NCI-H748 (cell line): ENCODE measurements around the gene CEP19.

Experiments used
- DNase-seq: peaks from one replicate; lab custom pipeline; 2025; ENCODE audit not compliant: unreplicated experiment; lab: John Stamatoyannopoulos, UW

The CEP19 gene

GRCh38 chr3:196667056-196667825 is 44.8 kb downstream of the CEP19 start:
- no peak for DNase-seq

DNA sequence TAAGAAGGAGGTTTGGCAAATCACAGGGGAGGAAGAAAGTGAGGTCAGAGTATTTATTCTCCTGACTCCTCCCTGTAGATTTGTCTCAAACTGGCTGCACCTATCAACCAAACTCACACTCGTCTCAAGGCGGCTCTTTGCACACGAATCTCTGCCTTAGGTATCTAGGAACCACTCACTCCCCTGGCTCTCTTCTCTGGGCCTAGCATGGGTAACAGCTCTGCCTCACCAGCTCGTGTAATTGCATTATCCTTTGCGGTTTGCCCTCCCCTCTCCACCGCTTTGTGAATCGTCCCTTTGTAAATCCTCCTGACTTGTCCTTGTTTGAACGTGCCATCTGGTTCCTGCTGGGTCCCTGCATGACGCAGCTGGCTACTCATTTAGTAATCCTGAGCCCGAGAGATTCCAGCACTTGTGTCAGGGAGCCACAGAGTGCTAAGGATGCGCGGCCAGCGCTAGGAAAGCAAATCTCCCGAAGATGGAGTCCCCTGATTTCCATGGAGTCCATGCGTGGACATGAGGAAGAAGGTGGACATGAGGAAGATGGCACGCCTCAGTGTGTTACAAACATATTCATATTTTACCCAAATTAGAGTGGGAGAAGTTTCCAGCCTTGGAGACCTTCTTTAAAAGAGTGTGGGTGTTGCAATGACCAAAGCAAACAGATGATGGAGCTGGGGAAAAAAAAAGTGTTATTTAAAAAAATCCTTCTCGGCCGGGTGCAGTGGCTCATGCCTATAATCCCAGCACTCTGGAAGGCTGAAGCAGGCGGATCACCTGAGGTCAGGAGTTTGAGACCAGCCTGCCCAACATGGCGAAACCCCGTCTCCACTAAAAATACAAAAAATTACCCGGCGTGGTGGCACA is 45.8 kb downstream of the CEP19 start:
- peak; percentile 78 for DNase-seq

DNA sequence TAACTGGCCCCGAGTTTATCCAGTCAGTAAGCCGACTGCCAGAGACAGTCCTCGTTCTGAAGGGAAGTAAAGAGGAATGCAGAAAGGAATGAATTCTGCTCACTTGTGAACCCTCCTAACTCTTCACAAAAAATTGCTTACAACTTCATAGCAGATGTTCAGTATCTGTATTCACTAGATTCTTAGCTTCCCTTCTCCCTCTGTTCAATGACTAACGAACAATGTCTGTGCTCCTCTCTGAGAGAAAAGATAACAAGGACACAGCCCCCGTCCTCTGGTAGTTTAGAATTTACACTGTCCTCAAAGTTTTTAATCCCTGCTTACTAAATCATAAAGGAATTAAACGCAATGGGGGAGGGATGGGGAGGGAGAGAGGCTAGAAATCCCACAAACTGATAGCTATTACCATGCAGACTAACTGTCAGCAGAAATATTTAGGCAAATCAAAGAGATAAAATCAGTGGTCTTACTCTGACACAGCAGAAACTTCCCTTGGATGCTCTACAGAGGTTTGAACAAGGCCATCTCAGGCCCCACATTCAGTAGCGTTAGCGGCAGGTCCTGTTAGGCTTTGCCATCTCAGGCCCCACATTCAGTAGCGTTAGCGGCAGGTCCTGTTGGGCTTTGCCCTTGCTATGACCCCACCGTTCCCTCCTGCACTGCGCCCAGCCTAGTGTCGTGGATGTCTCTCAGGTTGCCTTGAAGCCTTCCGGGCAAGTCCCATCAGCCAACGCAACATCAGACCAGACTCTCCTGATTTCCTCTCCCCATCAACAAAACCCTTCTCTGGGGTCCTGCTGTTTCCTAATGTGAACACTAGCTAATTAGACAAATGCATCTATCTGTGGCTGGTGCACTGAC is 49.1 kb downstream of the CEP19 start:
- no peak for DNase-seq

GRCh38 chr3:196662033-196662432 is 50.0 kb downstream of the CEP19 start:
- DNase-seq: peak; percentile 6

- peak; percentile 34 for DNase-seq
Observed at GRCh38 chr3:196661400-196661799, 50.6 kb downstream of the CEP19 start.

- DNase-seq: peak; percentile 12
Observed at GRCh38 chr3:196660381-196661166, 51.5 kb downstream of the CEP19 start.

DNA sequence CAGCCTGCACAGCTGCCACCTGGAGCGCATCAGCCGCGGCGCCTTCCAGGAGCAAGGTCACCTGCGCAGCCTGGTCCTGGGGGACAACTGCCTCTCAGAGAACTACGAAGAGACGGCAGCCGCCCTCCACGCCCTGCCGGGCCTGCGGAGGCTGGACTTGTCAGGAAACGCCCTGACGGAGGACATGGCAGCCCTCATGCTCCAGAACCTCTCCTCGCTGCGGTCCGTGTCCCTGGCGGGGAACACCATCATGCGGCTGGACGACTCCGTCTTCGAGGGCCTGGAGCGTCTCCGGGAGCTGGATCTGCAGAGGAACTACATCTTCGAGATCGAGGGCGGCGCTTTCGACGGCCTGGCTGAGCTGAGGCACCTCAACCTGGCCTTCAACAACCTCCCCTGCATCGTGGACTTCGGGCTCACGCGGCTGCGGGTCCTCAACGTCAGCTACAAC is 52.1 kb downstream of the CEP19 start:
- no peak for DNase-seq
